Measurements from ENCODE around the gene OLIG1.
A peak's percentile ranks its signal among the peaks of the same experiment; 100 is the strongest.

OLIG1 gene

GRCh38 chr21:33063907-33064622 lies 5.9 kb upstream of the OLIG1 start:
- DNase-seq (ENCODE audit: low spot score), result no peak

- DNase-seq (ENCODE audit: low spot score), result peak; percentile 63
Observed at GRCh38 chr21:33064623-33065390, 5.1 kb upstream of the OLIG1 start.

GRCh38 chr21:33067043-33067442 lies 2.9 kb upstream of the OLIG1 start:
- DNase-seq (ENCODE audit: low spot score), result no peak

GRCh38 chr21:33067457-33067856 lies 2.5 kb upstream of the OLIG1 start:
- DNase-seq (ENCODE audit: low spot score), result no peak

GRCh38 chr21:33069243-33069642 lies 698 bp upstream of the OLIG1 start:
- DNase-seq (ENCODE audit: low spot score), result no peak

GRCh38 chr21:33069645-33069993 lies 322 bp upstream of the OLIG1 start:
- DNase-seq (ENCODE audit: low spot score), result no peak

- DNase-seq (ENCODE audit: low spot score), result no peak
Observed at GRCh38 chr21:33070744-33070997, 730 bp downstream of the OLIG1 start.

- DNase-seq (ENCODE audit: low spot score), result no peak
Observed at GRCh38 chr21:33070998-33071769, 1.2 kb downstream of the OLIG1 start.

- DNase-seq (ENCODE audit: low spot score), result no peak
Observed at GRCh38 chr21:33071770-33072306, 1.9 kb downstream of the OLIG1 start.

GRCh38 chr21:33073636-33074035 lies 3.7 kb downstream of the OLIG1 start:
- no peak for DNase-seq (ENCODE audit: low spot score)

- DNase-seq (ENCODE audit: low spot score), result no peak
Observed at GRCh38 chr21:33075128-33075527, 5.2 kb downstream of the OLIG1 start.

- no peak for DNase-seq (ENCODE audit: low spot score)
Observed at GRCh38 chr21:33075596-33076195, 5.8 kb downstream of the OLIG1 start.

GRCh38 chr21:33076600-33077329 lies 6.8 kb downstream of the OLIG1 start:
- DNase-seq (ENCODE audit: low spot score), result no peak

GRCh38 chr21:33078907-33079582 lies 9.1 kb downstream of the OLIG1 start:
- DNase-seq (ENCODE audit: low spot score), result peak; percentile 96

- DNase-seq (ENCODE audit: low spot score), result no peak
Observed at GRCh38 chr21:33080376-33080775, 10.4 kb downstream of the OLIG1 start.

GRCh38 chr21:33080776-33081175 lies 10.8 kb downstream of the OLIG1 start:
- DNase-seq (ENCODE audit: low spot score), result no peak

- DNase-seq (ENCODE audit: low spot score), result no peak
Observed at GRCh38 chr21:33088384-33088783, 18.4 kb downstream of the OLIG1 start.

- no peak for DNase-seq (ENCODE audit: low spot score)
Observed at GRCh38 chr21:33089395-33090119, 19.6 kb downstream of the OLIG1 start.

GRCh38 chr21:33096426-33096825 lies 26.5 kb downstream of the OLIG1 start:
- no peak for DNase-seq (ENCODE audit: low spot score)

GRCh38 chr21:33099131-33099530 lies 29.2 kb downstream of the OLIG1 start:
- no peak for DNase-seq (ENCODE audit: low spot score)
